Stimulated activated CD8-positive, alpha-beta memory T cell treated with anti-CD3 and anti-CD28 coated beads, Interleukin-12 subunit alpha, Interleukin-12 subunit beta, amount 100 ng/mL, for 24 hours (primary cell): ENCODE results near the gene PARP14.
"Not testable (repeated sequence)": the region's sequence is repeated elsewhere in the genome, so short reads cannot be mapped to it uniquely, and the experiment has no call there.

Source experiments
- DNase-seq: peaks from one replicate; pipeline ENCODE4 v3.0.0-alpha.2; 2020; ENCODE audit errors: extremely low read depth

PARP14 gene

DNA sequence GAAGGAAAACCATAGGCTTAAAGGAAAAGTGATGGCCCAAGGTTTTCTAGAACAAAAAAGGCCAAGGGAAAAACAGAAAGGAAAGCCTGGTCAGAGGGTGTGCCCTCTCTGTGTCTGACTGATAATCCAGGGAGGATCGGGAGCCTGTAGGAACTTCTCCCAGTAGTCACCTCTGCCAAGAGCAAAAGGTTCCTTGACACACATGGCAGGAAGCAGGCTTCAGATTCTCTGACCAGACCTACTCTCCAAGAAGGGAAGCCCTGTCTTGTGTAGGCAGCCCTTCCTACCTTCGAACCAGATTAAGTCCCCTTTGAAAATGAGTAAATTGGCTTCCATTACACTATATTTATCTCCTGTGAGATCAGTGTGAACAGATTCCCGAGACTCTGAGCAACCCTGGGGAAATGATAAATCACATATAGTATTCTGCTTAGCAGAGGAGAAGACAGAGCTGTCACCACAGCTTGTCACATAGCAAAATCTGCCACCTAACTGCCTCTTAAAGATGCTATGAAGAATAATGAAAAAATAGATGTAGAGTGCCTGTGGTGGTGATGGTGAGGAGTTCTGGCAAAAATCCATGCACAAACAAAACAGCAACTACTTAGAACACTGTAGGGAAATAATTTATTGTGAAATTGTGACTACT lies 38.8 kb downstream of the PARP14 start:
- DNase-seq, result no peak

GRCh38 chr3:122725106-122725505 lies 44.5 kb downstream of the PARP14 start:
- no peak for DNase-seq

DNA sequence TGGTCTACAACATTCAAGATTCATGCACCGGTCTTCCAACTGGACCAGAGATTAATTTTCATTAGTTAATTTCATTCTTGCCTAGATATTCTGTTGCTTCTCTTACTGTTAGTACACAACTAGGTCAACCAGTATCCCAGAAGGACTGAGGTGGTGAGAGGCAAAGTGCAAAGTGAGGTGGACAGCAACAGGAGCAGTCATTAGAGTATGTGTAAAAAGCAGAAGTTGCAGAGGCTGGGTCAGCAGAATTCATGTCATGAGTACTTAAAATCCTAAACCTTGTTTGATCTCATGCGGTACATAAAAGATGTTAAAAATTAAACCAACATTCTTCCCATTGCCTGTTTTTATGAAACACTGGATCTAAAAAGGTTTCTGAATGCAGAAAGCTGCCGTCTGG lies 46.7 kb downstream of the PARP14 start:
- no peak for DNase-seq

DNA sequence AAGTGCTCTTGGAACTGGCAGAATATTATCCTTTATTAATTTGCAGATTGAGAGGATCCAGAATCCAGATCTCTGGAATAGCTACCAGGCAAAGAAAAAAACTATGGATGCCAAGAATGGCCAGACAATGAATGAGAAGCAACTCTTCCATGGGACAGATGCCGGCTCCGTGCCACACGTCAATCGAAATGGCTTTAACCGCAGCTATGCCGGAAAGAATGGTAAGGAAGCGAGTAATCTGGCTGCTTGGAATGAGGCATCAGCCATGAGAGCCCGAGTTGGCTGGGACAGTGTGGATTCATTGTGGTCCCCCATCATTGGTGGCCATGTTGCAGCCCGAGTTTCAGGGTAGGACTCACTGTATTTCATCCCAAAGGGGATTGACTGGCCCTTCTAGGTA lies 47.1 kb downstream of the PARP14 start:
- DNase-seq, result no peak

DNA sequence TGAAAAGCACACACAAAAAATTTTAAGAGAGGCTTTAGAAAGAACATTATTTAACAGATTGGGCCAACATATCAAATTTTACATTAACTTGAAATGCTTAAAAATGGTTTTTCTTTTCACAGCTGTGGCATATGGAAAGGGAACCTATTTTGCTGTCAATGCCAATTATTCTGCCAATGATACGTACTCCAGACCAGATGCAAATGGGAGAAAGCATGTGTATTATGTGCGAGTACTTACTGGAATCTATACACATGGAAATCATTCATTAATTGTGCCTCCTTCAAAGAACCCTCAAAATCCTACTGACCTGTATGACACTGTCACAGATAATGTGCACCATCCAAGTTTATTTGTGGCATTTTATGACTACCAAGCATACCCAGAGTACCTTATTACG lies 47.5 kb downstream of the PARP14 start:
- no peak for DNase-seq

- DNase-seq, result no peak
Measured at GRCh38 chr3:122728756-122729514, 48.3 kb downstream of the PARP14 start.

- no peak for DNase-seq
Measured at GRCh38 chr3:122730240-122730639, 49.6 kb downstream of the PARP14 start.

DNA sequence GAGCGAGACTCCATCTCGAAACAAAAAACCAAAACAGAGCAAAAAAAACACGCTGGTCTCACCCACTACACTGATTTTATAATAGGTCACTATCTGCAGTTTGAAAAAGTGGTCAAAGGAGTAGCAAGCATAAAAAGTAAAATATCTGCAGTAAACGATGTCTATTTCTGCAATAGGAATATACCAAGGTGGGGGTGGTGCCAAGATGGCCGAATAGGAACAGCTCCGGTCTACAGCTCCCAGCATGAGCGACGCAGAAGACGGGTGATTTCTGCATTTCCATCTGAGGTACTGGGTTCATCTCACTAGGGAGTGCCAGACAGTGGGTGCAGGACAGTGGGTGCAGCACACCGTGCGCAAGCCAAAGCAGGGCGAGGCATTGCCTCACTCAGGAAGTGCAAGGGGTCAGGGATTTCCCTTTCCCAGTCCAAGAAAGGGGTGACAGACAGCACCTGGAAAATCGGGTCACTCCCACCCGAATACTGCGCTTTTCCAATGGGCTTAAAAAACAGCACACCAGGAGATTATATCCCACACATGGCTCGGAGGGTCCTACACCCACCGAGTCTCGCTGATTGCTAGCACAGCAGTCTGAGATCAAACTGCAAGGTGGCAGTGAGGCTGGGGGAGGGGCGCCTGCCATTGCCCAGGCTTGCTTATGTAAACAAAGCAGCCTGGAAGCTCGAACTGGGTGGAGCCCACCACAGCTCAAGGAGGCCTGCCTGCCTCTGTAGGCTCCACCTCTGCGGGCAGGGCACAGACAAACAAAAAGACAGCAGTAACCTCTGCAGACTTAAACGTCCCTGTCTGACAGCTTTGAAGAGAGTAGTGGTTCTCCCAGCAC lies 52.3 kb downstream of the PARP14 start:
- not testable (repeated sequence) for DNase-seq

DNA sequence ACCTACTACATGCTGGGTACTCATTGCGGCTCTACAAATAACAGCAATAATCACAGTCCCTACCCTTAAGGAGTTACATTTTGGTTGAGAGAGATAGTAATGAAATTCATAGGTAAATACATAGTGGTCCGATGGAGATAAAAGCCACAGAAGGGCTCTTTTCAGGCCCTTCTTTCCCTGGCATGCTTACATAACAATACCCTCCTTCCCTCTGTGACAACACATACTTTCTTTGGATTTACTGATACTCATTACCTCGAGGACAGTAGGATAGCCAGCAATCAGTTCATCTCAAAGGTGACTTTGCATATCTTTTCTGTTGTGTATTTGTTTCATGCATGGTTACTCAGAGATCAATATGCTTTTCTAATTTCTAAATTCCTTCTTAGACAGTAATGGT lies 58.5 kb downstream of the PARP14 start:
- no peak for DNase-seq

DNA sequence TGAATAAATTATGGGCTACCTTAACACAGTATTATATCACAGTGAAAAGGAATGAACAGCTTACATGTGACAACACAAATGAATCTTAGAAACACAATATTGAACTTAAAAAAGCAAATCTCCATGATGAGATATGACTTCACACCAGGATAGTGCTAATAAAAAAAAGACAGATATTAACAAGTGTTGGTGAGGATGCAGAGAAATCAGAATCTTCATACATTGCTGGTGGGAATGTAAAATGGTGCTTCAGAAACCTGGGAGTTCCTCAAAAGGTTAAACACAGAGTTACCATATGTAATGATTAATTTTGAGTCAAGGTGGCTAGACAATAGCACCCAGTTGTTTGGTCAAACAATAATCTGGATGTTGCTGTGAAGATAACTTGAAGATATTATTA lies 61.6 kb downstream of the PARP14 start:
- no peak for DNase-seq

DNA sequence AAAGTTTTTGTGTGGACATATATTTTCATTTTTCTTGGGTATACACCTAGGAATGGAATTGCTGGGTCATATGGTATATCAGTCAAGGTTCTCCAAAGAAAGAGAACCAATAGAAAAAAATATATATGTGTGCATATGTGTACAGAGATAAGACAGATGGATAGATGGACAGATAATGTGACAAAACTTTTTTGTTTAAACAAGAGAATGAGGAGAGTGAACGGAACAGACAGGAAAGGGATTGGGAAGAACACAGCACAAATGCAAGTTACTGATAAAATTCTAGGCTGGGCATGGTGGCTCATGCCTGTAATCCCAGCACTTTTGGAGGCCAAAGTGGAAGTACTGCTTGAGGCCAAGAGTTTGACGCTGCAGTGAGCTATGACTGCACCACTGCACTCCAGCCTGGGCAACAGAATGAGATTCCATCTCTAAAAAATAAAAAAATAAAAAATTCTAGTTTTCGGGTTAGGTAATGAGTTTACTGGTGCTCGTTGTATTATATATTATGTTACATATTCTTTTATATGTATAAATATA lies 63.0 kb downstream of the PARP14 start:
- no peak for DNase-seq

- no peak for DNase-seq
Measured at GRCh38 chr3:122745369-122746021, 64.9 kb downstream of the PARP14 start.

DNA sequence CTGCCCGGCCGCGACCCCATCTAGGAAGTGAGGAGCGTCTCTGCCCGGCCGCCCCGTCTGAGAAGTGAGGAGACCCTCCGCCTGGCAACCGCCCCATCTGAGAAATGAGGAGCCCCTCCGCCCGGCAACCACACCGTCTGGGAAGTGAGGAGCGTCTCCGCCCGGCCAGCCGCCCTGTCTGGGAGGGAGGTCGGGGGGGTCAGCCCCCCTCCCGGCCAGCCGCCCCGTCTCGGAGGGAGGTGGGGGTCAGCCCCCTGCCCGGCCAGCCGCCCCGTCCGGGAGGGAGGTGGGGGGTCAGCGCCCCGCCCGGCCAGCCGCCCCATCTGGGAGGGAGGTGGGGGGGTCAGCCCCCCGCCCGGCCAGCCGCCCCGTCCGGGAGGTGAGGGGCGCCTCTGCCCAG lies 66.7 kb downstream of the PARP14 start:
- DNase-seq, result not testable (repeated sequence)

DNA sequence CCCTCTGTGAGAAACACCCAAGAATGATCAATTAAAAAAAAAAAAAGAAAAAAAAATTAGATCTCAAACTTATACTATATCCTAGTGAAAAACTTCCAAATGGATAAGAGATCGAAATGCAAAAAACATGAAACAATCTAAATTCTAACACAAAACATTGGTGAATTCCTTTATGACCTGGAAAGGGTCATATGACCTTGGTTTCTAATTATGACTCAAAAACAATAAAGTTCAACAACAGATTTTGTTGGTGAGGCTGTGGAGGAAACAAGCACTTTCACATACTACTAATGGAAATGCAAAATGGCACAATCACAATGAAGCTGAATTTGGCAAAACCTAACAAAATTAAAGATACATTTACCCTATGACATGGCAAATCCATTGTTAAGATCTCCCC lies 67.7 kb downstream of the PARP14 start:
- no peak for DNase-seq

GRCh38 chr3:122754929-122755328 lies 74.3 kb downstream of the PARP14 start:
- no peak for DNase-seq

- no peak for DNase-seq
Measured at GRCh38 chr3:122755491-122755890, 74.9 kb downstream of the PARP14 start.

GRCh38 chr3:122758877-122759560 lies 78.4 kb downstream of the PARP14 start:
- no peak for DNase-seq

DNA sequence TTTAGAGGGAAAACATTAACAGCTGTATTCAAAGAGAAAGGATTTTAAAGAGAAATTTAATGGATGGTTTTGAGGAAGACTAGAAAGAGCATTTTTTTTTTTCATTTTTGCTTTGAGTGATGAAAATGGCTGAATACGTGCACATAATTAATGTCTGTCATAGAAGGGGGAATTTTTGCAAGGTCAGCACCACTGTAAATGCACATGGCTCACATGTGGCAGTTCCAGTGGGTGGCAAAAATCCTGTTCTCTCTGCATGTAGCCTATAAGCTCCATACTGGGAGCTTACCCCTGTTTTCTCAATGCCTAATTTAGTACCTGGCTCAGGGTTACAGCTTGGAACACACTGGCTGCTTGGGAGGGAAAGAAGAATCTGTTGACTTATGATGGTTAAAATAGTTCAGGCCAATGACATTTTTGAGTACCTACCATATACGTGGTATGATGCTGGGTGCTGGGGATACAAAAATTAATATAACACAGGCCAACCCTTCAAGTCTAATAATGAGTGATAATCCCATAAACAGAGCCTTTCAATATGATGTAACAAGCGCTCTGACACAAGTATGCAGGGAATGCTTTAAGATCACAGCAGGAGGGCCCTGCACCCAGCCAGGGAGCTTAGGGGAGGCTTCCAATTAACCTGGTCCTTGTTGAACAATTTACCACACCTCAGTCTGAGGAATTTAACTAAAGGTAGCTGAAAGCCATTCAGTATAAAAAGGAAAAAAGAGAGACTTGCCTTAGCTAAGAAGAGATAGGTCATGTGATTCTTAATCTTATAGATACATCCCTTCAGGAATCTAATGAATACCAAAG lies 80.0 kb downstream of the PARP14 start:
- DNase-seq, result no peak

DNA sequence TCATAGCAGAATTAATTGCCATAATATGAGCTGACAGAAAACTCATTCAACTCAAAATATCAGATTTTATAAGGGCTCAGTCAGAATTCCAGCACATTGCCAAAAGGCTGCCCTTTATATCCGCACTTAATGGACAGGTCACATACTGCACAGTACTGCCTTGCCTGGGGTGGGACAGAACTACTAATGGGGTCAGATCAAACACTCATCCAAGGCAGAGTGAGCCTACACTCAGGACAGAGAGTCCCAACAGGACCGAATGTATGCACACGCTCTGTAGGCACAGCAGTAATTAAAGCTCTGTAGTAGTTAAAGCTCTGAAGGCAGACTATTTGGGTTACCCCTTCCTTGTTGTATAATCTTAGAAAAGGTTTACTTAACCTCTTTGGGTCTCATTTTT lies 85.8 kb downstream of the PARP14 start:
- no peak for DNase-seq
